Amygdala (tissue), 56 donors: Measurements from ENCODE around the gene ARHGAP1.

ENCODE experiments used
- DNase-seq, 56 donors: peaks; one replicate each; lab custom pipeline; 2025; lab: John Stamatoyannopoulos, UW

ARHGAP1 gene

GRCh38 chr11:46695345-46696211, 4.8 kb downstream of the ARHGAP1 start:
- DNase-seq: no peak

- DNase-seq: peak in 3 of 56 donors; percentile 23 to 56 (median 54)
Observed at GRCh38 chr11:46694607-46695006, 5.8 kb downstream of the ARHGAP1 start.

DNA sequence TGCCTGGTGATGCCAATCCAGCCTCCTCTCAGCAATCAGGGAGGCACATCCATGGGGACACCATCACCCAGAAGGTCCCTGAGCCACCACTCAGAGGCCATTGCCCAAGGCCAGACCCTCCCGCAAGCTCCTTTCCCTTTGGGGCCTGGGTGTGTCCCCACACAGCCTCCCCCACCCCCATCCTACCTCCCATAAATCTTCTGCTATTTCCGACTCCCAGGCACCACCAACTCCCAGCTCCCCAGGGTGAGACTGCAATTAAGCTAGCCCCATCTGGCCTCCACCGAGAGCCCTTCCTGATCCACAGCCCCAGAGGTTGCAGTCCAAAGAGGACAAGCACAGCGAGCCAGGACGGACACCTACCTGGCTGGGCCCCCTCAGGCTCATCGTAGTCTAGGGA, 6.3 kb downstream of the ARHGAP1 start:
- DNase-seq: no peak

DNA sequence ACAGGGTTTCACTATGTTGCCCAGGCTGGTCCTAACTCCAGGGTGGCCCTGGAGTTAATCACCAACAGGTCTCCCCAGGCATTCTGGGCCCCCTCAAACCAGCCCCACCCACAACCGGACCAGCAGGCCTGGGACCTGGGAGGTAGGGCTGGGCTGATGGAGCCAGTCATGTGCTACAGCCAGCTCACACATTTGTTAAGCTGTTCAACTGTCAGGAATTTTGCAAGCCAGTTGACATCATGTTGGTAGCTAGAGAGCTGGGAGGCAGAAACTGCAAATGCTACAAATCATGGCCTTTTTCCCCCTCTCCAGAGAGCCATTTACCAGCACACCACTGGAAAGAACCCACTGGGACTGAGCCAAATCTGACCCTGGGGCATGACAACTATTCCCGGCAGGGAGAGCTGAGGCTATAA, 6.8 kb downstream of the ARHGAP1 start:
- DNase-seq: peak in 1 of 56 donors; percentile 45

GRCh38 chr11:46692450-46692849, 8.0 kb downstream of the ARHGAP1 start:
- no peak for DNase-seq

GRCh38 chr11:46690702-46691101, 9.7 kb downstream of the ARHGAP1 start:
- no peak for DNase-seq

DNA sequence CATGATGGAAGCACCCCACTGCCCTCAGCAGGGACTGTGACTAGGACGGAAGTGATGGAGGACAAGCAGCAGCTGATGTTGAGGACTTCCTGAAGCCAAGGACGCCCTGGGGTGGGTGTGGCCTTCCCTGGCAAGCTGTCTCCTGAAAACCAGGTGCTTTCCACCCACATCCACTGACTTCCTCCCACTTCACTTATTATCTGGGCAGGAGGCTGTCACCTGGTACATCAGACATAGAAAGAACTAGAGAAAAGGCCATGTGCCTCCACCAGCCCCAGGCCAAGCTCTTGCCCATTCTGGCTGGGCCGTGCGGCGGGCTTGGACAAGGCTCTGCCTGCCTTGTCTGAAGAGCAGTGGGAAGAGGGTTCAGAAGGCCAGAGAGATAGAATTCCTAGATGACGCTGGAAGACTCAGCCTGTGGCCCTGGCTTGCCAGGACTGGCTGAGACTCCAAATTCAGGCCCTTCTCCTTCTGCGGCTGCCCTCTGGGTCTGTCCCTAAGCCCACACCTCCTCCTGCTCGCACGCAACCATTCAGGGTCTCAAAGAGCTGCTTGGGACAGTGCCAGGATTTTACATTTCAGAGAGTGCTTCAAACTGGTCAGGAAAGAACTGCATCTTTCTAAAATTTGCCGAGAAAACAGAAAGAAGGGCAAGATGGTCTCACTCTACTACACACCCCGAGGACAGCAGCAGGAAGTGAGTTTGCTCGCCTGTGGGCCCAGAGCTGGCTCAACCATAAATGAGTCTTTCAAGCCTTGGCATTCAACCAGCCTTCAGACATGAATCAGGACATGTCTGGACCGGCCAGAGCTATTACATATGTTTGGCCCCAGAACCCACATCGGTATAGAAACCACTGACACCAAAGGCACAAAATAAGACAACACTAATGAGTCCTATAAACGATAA, 13.3 kb downstream of the ARHGAP1 start:
- DNase-seq: peak in 14 of 56 donors; percentile 15 to 51 (median 32)

GRCh38 chr11:46684367-46684766, 16.1 kb downstream of the ARHGAP1 start:
- peak in 1 of 56 donors; percentile 22 for DNase-seq

DNA sequence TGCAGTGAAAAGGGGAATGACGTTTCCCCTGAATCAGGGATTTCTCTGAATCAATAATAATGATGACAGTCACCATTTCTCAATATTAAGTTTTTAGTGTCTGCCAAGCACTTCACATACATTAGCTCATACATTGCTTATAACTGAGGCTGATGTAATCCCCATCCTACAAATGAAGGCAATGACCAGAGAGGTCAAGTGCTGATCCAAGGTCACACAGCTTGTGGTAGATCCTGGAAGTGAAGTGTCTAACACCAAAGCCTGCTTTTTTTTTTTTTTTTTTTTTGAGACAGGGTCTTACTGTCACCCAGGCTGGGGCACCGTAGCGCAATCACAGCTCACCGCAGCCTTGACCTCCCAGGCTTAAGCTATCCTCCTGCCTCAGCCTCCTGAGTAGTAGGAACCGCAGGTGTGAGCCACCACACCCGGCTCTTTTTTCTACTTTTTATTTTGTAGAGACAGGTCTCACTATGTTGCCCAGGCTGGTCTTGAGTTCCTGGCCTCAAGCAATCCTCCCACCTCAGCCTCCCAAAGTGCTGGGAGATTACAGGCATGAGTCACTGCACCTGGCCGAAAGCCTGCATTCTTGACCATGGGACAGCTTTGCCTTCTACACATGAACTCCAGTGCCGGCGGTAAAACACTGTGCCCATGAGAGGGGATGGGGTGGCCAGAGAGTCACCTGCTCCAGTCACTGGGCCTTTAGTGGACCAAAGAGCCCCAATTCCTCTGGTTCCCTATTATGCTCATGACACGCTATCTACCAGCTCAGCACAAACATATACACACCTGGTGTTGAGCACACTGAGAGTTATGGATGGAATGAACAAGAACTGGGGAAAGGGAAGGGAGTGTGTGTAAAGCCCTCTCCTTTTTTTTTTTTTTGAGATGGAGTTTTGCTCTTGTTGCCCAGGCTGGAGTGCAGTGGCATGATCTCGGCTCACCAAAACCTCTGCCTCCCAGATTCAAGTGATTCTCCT, 17.4 kb downstream of the ARHGAP1 start:
- DNase-seq: no peak

DNA sequence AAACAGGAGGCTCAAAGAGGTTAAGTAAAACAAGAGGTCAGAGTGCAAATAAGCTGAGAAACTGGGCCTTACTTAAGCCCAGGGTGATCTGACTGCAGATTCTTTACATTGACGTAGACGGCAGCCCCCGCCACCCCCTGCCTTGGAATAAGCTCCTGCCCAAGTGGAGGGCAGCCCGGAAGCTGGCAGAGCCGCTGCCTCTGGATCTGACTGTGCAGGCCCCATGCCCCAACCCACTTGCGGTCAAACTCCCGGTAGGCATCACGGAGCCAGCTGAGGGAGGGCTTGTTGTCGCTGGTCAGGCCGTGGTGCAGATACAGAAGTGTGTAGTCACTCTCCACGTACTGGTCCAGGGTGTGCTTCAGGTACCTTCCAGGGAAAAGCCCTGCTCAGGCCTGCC, 18.6 kb downstream of the ARHGAP1 start:
- DNase-seq: no peak

- DNase-seq: no peak
Observed at GRCh38 chr11:46680815-46681214, 19.6 kb downstream of the ARHGAP1 start.

DNA sequence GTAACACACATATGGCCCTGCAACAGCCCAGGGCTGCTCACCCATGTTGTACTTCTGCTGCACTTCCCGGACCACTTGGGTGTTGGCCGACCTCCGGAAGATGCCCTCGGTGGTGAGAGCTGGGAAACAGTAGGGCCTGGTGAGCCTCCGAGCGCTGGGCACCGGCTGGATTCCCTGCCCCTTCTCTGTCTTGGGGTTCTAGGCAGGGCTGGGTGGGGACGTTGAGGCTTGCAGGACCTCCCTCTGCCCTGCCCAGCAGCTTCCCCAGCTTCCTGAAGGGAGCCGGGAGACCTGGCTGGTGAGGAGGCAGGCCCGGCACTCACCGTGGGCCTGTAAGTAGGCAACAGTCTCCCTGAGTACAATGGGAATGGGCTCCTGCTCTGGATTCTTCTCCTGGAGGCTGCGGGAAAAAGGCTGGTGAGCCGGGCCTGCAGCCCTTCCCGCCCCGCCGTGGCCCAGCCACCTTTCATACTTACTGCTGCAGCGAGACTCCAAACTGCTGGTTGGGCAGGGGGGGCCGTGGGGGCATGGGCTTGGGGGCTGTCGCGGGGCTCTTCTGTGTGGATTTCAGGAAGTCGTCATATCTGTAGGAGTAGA, 20.2 kb downstream of the ARHGAP1 start:
- no peak for DNase-seq

DNA sequence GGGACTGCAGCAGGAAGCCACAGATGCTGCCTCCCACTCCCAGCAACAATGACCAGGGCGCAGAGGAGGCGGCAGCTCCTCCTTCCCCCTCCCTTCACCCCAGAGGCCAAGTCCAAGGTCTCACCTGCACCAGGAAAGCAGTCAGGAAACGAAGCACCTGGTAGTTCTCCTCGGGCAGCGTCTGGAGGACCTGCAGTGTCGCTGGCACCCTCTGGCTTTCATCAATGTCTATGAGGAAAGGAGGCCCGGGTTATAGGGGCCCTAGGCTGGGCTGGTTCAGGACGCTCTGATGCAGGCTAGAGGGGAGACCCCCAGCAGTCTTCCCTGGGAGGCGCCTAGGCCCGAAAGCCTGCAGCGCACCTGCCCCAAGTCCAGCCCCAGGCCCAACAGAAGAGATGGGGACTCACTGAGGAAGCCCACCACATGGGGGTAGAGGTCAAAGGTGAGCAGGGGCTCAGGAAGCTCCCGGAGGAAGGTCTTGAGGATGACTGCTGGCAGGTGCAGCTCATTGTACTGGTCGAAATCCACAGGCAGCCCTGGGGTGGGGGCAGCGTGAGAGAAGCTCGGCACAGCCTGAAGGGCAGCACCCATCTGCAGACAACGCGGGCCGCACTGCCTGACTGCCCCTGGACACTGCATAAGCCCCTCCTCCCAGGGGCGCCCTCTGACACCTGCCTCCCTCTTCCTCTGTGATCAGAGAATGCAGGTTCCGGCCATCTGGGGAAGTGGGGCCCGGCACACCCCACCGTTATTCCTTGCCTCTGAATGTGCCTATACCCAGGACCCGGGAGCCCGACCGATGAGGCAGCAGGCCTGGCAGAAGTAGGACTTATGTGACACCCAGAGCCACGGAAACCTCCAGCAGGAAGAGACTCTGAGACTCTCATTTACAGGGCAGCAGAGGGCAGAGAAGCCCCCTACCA, 20.9 kb downstream of the ARHGAP1 start:
- no peak for DNase-seq

DNA sequence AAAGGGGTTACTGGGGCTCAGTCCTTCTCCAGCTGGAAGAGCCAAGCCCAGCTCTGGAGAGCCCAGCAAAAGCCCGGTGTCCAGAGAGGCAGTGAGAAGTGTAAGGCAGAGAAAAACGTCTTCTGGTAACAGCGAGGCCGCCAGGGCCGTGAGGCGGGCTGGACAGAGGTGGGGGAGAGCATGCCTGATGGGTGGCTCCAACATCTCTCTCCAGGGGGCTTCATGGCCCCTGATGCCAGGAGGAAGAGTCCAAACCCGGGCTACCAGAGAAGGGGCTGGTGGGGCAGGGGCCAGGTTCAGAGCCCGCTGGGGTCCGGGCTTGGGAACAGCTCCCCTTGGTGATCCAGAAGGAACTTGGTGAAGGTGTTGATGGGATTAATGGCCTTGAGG, 21.7 kb downstream of the ARHGAP1 start:
- no peak for DNase-seq

GRCh38 chr11:46677991-46678740, 22.3 kb downstream of the ARHGAP1 start:
- DNase-seq: no peak

DNA sequence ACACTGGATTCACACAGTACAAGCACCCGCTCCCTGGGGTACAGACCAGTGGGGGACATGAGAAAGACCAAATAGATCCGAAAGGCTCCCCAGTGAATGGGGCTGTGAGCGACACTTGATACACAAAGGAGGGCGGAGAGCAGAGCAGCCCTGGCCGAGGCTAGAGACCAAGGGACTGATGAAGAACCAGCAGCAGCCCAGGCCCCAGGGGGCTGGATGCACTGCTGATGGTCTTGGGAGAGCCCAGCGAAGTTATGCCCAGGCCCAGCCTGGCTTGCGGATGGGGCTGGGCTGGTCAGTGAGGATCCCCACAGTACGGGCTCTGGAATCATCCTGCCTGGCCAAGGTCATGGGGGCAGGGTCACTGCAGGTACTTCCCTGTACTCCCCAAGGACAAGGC, 23.2 kb downstream of the ARHGAP1 start:
- DNase-seq: no peak

DNA sequence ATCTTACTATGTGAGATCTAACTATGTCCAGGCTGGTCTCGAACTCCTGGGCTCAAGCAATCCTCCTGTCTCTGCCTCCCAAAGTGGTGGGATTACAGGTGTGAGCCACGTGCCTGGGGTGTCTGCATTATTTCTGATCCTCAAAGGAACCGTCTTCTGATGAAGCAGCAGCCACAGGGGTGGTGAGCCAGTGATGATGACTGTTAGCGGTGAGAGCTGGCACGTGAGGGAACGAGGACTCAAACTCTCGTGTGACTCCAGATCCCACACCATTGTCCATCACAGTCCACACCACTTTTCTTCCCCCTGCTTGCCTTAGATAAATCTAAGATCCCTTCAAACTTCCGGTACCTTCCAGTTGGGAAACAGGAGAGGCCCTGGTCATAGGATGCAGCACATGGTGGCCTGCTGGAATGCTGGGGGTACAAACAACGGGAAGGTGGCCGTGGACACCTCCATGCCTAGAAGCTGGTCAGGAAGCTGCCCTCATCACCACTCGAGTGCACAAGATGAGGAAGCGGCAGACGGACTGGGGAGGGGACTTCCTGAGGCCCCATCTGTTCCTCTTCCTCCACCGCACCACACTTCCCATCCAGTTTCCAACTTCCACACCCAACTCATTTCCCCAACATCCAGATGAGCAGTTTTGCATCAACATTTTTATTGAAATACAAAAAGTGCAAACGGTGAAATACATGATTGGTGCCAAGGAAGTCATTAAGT, 23.8 kb downstream of the ARHGAP1 start:
- DNase-seq: peak in 2 of 56 donors; percentile 23 to 33
